ENCODE results near the gene TCAIM.

Gene TCAIM

DNA sequence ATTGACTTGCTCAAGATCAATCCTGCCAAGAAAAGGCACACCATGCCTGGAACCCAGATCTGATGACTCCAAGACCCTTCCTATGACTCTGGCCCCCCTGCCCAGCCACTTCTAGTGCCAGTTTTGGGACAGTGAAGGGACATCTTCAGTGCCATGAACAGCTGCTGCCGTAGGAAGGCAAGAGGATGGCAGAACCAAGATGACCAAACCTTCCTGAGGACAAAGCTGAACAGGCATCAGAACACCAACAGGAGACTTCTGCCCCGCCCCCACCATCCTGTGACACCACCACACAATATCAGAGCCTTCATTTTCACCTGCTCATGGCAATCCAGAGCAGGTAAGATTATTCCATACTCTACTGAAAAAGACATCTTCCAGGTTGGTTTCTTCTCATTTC, 105.9 kb downstream of the TCAIM start:
- no peak for DNase-seq (ENCODE audit: low read depth in 2 of 2, low spot score in 1 of 2)

DNA sequence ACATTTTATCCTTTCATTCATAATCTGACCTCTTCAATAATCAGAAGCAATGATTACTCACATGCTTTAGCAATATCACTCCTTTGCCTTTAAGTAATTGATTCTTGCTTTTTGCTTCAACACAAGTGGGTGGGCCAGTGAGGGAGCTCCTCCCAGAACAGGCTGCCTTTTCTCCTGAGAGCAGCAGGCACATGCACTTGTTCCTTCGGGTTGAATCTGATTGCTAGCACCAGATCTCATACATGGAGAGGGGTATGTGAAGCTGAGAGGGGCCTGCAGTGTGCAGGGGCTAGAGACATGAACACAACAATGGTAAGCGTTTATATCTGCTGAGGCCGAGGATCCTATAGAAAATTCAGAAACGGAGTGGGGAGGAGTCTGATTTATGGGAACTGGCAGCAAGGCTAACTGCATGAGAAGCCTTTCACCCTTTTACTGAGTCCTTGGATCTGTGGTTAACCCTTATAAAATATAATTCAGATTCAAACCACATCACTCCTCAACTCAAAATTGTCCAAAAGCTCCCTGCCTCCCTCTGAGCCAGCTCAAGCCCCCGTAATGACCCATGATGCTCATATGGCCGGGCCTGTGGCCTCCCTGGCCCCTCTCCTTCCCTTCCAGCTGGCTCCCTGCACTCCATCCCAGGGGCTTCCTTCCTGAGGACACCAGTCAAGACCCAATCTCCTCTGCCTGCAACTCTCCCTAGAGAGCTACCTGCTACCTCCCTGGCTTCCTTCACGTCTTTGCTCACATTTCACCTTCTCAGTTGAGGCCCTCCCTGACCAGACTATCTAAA, 106.5 kb downstream of the TCAIM start:
- DNase-seq (ENCODE audit: low read depth in 2 of 2, low spot score in 1 of 2): no peak

DNA sequence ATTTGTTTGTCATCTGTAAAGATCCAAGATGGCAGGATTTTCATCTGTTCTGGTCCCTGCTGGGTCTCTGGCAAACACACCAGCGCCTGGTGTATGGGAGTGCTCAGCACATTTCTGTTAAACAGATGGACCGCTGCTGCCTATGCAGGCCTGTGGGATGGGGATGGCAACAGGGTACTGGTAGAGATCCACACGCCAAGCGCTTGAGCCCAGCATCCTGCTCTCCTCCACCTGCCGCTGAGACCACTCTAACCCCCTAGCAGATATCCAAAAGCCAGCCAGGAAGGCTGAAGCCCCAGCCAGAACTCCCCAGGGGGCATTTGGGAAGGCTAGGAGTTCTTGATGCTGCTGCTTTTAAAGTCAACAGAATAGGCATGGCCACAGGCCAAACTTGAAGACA, 107.2 kb downstream of the TCAIM start:
- DNase-seq (ENCODE audit: low read depth in 2 of 2, low spot score in 1 of 2): no peak

DNA sequence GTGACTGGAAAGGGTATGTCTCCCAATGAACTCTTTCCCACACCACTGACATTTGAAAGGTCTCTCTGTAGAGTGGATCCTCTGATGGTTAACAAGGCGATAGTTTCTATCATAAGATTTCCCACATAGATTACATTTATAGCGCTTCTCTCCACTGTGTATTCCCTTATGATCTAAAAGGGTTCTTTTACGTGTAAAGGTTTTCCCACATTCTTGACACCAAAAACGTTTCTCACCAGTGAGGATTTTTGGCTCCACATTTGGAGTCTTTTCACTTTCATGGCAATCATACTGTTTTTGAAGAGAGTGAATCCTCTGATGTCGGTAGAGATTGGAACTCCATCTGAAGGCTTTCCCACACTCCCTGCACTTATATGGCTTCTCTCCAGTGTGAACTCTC, 108.4 kb downstream of the TCAIM start:
- DNase-seq (ENCODE audit: low read depth in 2 of 2, low spot score in 1 of 2): no peak

DNA sequence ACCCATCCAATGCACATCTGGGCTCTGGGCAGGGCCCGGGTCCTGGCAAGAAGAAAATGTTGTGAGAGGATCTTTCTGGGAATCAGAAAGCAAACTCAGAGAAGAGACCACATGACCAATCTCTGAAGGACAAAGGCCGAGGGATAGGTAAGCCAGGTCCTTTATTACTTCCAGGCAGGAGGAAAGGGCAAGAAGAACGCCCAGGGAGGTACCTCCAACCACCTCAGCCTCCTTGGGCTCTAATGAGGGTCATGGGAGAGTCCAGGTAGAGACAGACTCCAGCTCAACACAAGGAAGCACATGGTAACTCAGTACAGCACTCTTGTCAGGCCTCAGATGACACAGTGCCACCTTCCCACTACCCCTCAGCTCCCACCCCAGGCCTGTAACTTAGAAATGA, 112.9 kb downstream of the TCAIM start:
- DNase-seq (ENCODE audit: low read depth in 2 of 2, low spot score in 1 of 2): no peak

DNA sequence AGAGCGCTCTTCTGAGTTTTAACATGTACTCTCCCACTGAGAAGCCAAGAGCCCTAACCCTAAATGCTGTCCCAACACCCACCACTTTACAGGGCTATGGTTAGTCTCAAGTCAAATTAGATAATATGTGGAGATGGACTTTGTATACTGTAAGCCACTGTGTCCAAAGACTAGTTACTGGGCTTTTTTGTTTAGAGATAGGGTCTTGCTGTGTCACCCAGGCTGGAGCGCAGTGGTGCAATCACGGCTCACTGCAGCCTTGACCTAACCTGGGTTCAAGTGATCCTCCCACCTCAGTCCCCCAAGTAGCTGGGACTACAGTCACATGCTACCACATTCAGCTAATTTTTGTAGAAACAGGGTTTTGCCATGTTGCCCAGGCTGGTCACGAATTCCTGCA, 115.7 kb downstream of the TCAIM start:
- DNase-seq (ENCODE audit: low read depth in 2 of 2, low spot score in 1 of 2): no peak

DNA sequence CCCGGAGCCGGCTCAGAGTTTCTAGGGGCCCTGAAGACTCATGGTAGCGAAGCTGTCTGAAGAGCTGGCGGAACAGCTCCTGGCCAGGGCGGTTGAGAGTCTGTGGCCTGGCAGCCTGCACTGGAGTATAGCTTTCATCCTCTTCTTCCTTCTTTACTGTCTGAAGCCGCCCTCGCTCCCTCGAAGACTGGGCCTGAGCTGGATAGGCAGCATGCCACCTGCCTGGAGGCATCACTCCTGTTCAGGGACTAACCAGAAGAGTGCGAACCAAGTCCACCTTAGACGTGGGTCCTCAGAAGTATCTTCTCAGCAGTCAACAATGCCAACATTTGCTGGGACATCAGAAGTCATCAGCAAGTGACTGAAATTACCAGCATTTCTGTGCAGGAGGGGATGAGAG, 116.8 kb downstream of the TCAIM start:
- DNase-seq (ENCODE audit: low read depth in 2 of 2, low spot score in 1 of 2): no peak

All from stimulated activated CD8-positive, alpha-beta memory T cell treated with anti-CD3 and anti-CD28 coated beads, Interleukin-4, amount 100 ng/mL, for 4 hours (primary cell).